GM23338 (cell line): ENCODE measurements around the gene BCAS1. TPM values are rescaled to one million over a fixed set of nuclear protein-coding genes. Genes with fewer than 3 reads are reported as not detected.

Experiments
- ATAC-seq: fragments of 200-7000 bp; cut with Tn5 transposase; 3 replicates; pipeline ENCODE4 v1.9.1; 2020
- DNase-seq: peaks from one replicate; pipeline ENCODE4 v3.0.0-alpha.2; 2015; ENCODE audit warnings: low spot score
- H2AFZ ChIP-seq: fragments of 200-600 bp; sonication (generic); 2 replicates; pipeline ENCODE4 v1.8.0; 2016; ENCODE audit warnings: antibody characterized with exemption, mild to moderate bottlenecking, moderate library complexity
- H3F3A ChIP-seq: fragments of 200-600 bp; sonication (generic); replicated peaks from 2 replicates; pipeline ENCODE4 v1.8.0; 2017; ENCODE audit warnings: antibody characterized with exemption, mixed run types, low read depth
- H3K27ac ChIP-seq: fragments of 200-600 bp; sonication (generic); 2 replicates; pipeline ENCODE4 v1.6.1; 2016; ENCODE audit warnings: low read depth
- H3K27me3 ChIP-seq: fragments of 200-600 bp; sonication (generic); 2 replicates; pipeline ENCODE4 v1.8.0; 2016; ENCODE audit warnings: mild to moderate bottlenecking, mixed run types, moderate library complexity; ENCODE audit not compliant: insufficient read depth
- H3K36me3 ChIP-seq: fragments of 200-600 bp; sonication (generic); 2 replicates; pipeline ENCODE4 v1.8.0; 2016; ENCODE audit warnings: mild to moderate bottlenecking; ENCODE audit not compliant: insufficient read depth
- H3K4me1 ChIP-seq: fragments of 200-600 bp; sonication (generic); 2 replicates; pipeline ENCODE4 v1.8.0; 2016; ENCODE audit warnings: mild to moderate bottlenecking, moderate library complexity; ENCODE audit not compliant: insufficient read depth
- H3K4me2 ChIP-seq: fragments of 200-600 bp; sonication (generic); 2 replicates; pipeline ENCODE4 v1.7.1; 2017; ENCODE audit warnings: mixed run types
- H3K4me3 ChIP-seq: fragments of 200-600 bp; sonication (generic); 2 replicates; pipeline ENCODE4 v1.6.1; 2016; ENCODE audit warnings: mixed run types
- H3K79me2 ChIP-seq: fragments of 200-600 bp; sonication (generic); replicated peaks from 2 replicates; pipeline ENCODE4 v1.8.0; 2017; ENCODE audit warnings: mild to moderate bottlenecking; ENCODE audit not compliant: insufficient read depth
- H3K9me2 ChIP-seq: fragments of 200-600 bp; sonication (generic); 2 replicates; pipeline ENCODE4 v1.8.0; 2017; ENCODE audit not compliant: insufficient read depth
- H4K20me1 ChIP-seq: fragments of 200-600 bp; sonication (generic); replicated peaks from 2 replicates; pipeline ENCODE4 v1.8.0; 2017; ENCODE audit warnings: mild to moderate bottlenecking; ENCODE audit not compliant: insufficient read depth
- H3K27ac Mint-ChIP-seq: 2 replicates; pipeline ENCODE4 v1.8.0; 2020; ENCODE audit warnings: inconsistent platforms, mild to moderate bottlenecking, moderate library complexity, mixed read lengths
- H3K27me3 Mint-ChIP-seq: 3 replicates; pipeline ENCODE4 v1.8.0; 2022; ENCODE audit warnings: low read depth, mild to moderate bottlenecking, moderate library complexity, mixed read lengths, inconsistent platforms; ENCODE audit not compliant: insufficient read depth, poor library complexity
- H3K36me3 Mint-ChIP-seq: 3 replicates; pipeline ENCODE4 v1.8.0; 2021; ENCODE audit warnings: low read depth, mild to moderate bottlenecking, inconsistent platforms, moderate library complexity, mixed read lengths
- H3K4me1 Mint-ChIP-seq: 3 replicates; pipeline ENCODE4 v1.8.0; 2020; ENCODE audit warnings: mild to moderate bottlenecking, inconsistent platforms, mixed read lengths
- H3K4me3 Mint-ChIP-seq: 3 replicates; pipeline ENCODE4 v1.8.0; 2021; ENCODE audit warnings: moderate library complexity, mild to moderate bottlenecking, inconsistent platforms, mixed read lengths
- H3K9me3 Mint-ChIP-seq: 3 replicates; pipeline ENCODE4 v1.8.0; 2020; ENCODE audit warnings: moderate library complexity, mild to moderate bottlenecking, inconsistent platforms, mixed read lengths
- CREB1 ChIP-seq: fragments of 250-450 bp; sonication (Bioruptor Pico); IDR thresholded peaks from 2 replicates; pipeline ENCODE4 v1.5.0; 2020; ENCODE audit warnings: low read depth, mild to moderate bottlenecking, moderate library complexity
- CTCF ChIP-seq, 2 experiments: fragments of 200-600 bp in 1 of 2; sonication (generic) in 1 of 2; conservative IDR thresholded peaks; 2 replicates each; pipeline versions ENCODE4 v1.5.1 to v1.6.1; 2016 to 2017; ENCODE audit warnings: antibody characterized with exemption in 2 of 2, low read depth in 2 of 2, mild to moderate bottlenecking in 2 of 2, moderate library complexity in 1 of 2
- EZH2 ChIP-seq: fragments of 200-600 bp; sonication (generic); IDR thresholded peaks from one replicate; pipeline ENCODE4 v1.8.0; 2017; ENCODE audit warnings: antibody characterized with exemption, mild to moderate bottlenecking, low read depth; ENCODE audit not compliant: unreplicated experiment
- EZH2phosphoT487 ChIP-seq: fragments of 200-600 bp; sonication (generic); IDR thresholded peaks from one replicate; pipeline ENCODE4 v1.8.1; 2018; ENCODE audit warnings: antibody characterized with exemption; ENCODE audit not compliant: unreplicated experiment
- JUNB ChIP-seq: IDR thresholded peaks from one replicate; pipeline ENCODE4 v1.6.1; 2016; ENCODE audit warnings: antibody characterized with exemption; ENCODE audit not compliant: unreplicated experiment
- NANOG ChIP-seq: IDR thresholded peaks from 2 replicates; pipeline ENCODE4 v1.6.1; 2016; ENCODE audit warnings: antibody characterized with exemption, borderline replicate concordance
- POLR2AphosphoS5 ChIP-seq: IDR thresholded peaks from 2 replicates; pipeline ENCODE4 v1.6.1; 2016; ENCODE audit warnings: antibody characterized with exemption, low read depth
- REST ChIP-seq: IDR thresholded peaks from one replicate; pipeline ENCODE4 v1.6.1; 2018; ENCODE audit warnings: antibody characterized with exemption; ENCODE audit not compliant: unreplicated experiment
- STAT1 ChIP-seq: IDR thresholded peaks from one replicate; pipeline ENCODE4 v1.6.1; 2016; ENCODE audit warnings: antibody characterized with exemption; ENCODE audit not compliant: unreplicated experiment
- ZNF114 ChIP-seq: fragments of 250-450 bp; sonication (Bioruptor Pico); IDR thresholded peaks from 2 replicates; pipeline ENCODE4 v1.5.0; 2020; ENCODE audit warnings: mild to moderate bottlenecking, moderate library complexity
- ZNF331 ChIP-seq: fragments of 250-450 bp; sonication (Bioruptor Pico); IDR thresholded peaks from 2 replicates; pipeline ENCODE4 v1.5.0; 2020; ENCODE audit warnings: low read depth, mild to moderate bottlenecking, moderate library complexity
- polyA plus RNA-seq: library from polyadenylated mRNA; unstranded; fragments of >200 nt; fragmentation: Nextera tagmentation; extraction: Ambion mirVana; gene quantifications from 2 replicates; pipeline ENCODE4 v1.2.1, GENCODE V29; 2016
- total RNA-seq: library from RNA; depleted of rRNA; stranded (reverse); fragments of >200 nt; shearing (Covaris generic); gene quantifications from 2 replicates; pipeline ENCODE4 v1.2.3, GENCODE V29; 2014
- TF ChIP-seq, protein P1 (sequence below): fragments of 250-450 bp; sonication (Bioruptor Pico); IDR thresholded peaks from 2 replicates; pipeline ENCODE4 v1.5.0; 2020; ENCODE audit warnings: mild to moderate bottlenecking, moderate library complexity
- TF ChIP-seq, protein P2 (sequence below): IDR thresholded peaks from 2 replicates; pipeline ENCODE4 v1.6.1; 2016; ENCODE audit warnings: antibody characterized with exemption

Gene BCAS1
- total and polyA plus RNA-seq, 2 experiments from 2014 or later = 0.17 to 0.19 TPM

DNA sequence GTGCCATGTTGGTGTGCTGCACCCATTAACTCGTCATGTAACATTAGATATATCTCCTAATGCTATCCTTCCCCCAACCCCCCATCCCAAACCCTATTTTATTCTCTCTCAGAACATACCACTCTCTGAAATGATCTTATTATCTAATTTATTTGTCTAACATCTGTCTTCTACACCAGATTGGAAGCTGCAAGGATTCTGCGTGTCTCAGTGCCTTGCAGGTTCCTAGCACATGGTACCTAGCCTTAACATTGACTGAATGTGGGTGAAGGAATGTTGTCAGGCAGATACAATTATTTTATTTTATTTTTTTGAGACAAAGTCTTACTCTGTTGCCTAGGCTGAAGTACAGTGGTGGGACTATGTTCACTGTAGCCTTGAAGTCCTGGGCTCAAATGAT is 124.9 kb downstream of the BCAS1 start:
- Histone ChIP-seq H3K4me1 (peaks cover 30% of the 10 kb centered on the region), H3K9me2 (no peaks in the 10 kb centered on the region), H3K27ac (no peak overlapping the region), H3K4me2 (no peak overlapping the region), H3F3A (no peaks in the 10 kb centered on the region), H3K36me3 (no peaks in the 10 kb centered on the region), H3K4me3 (no peak overlapping the region), H3K79me2 (no peaks in the 10 kb centered on the region), H2AFZ (no peak overlapping the region), H3K27me3 (no peaks in the 10 kb centered on the region), H4K20me1 (no peaks in the 10 kb centered on the region)
- peaks cover 32% of the 10 kb centered on the region for H3K4me1 Mint-ChIP-seq
- DNase-seq (no peak), ATAC-seq (no peak)
- TF ChIP-seq, protein P1, sequence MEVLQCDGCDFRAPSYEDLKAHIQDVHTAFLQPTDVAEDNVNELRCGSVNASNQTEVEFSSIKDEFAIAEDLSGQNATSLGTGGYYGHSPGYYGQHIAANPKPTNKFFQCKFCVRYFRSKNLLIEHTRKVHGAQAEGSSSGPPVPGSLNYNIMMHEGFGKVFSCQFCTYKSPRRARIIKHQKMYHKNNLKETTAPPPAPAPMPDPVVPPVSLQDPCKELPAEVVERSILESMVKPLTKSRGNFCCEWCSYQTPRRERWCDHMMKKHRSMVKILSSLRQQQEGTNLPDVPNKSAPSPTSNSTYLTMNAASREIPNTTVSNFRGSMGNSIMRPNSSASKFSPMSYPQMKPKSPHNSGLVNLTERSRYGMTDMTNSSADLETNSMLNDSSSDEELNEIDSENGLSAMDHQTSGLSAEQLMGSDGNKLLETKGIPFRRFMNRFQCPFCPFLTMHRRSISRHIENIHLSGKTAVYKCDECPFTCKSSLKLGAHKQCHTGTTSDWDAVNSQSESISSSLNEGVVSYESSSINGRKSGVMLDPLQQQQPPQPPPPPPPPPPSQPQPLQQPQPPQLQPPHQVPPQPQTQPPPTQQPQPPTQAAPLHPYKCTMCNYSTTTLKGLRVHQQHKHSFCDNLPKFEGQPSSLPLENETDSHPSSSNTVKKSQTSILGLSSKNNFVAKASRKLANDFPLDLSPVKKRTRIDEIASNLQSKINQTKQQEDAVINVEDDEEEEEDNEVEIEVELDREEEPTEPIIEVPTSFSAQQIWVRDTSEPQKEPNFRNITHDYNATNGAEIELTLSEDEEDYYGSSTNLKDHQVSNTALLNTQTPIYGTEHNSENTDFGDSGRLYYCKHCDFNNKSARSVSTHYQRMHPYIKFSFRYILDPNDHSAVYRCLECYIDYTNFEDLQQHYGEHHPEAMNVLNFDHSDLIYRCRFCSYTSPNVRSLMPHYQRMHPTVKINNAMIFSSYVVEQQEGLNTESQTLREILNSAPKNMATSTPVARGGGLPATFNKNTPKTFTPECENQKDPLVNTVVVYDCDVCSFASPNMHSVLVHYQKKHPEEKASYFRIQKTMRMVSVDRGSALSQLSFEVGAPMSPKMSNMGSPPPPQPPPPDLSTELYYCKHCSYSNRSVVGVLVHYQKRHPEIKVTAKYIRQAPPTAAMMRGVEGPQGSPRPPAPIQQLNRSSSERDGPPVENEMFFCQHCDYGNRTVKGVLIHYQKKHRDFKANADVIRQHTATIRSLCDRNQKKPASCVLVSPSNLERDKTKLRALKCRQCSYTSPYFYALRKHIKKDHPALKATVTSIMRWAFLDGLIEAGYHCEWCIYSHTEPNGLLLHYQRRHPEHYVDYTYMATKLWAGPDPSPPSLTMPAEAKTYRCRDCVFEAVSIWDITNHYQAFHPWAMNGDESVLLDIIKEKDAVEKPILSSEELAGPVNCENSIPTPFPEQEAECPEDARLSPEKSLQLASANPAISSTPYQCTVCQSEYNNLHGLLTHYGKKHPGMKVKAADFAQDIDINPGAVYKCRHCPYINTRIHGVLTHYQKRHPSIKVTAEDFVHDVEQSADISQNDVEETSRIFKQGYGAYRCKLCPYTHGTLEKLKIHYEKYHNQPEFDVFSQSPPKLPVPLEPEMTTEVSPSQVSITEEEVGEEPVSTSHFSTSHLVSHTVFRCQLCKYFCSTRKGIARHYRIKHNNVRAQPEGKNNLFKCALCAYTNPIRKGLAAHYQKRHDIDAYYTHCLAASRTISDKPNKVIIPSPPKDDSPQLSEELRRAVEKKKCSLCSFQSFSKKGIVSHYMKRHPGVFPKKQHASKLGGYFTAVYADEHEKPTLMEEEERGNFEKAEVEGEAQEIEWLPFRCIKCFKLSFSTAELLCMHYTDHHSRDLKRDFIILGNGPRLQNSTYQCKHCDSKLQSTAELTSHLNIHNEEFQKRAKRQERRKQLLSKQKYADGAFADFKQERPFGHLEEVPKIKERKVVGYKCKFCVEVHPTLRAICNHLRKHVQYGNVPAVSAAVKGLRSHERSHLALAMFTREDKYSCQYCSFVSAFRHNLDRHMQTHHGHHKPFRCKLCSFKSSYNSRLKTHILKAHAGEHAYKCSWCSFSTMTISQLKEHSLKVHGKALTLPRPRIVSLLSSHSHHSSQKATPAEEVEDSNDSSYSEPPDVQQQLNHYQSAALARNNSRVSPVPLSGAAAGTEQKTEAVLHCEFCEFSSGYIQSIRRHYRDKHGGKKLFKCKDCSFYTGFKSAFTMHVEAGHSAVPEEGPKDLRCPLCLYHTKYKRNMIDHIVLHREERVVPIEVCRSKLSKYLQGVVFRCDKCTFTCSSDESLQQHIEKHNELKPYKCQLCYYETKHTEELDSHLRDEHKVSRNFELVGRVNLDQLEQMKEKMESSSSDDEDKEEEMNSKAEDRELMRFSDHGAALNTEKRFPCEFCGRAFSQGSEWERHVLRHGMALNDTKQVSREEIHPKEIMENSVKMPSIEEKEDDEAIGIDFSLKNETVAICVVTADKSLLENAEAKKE (CRISPR knock-in tag) = no peak
- TF ChIP-seq CREB1 (CRISPR knock-in tag) (no peak), EZH2 (no peak), STAT1 (no peak), ZNF331 (CRISPR knock-in tag) (no peak), JUNB (no peak), POLR2AphosphoS5 (no peak), REST (no peak), ZNF114 (no peak), CTCF (conservative IDR thresholded peaks at IDR 0.05; ENCODE audit: low read depth in 2 of 2) (no peak), EZH2phosphoT487 (no peak), NANOG (no peak)
- TF ChIP-seq, protein P2, sequence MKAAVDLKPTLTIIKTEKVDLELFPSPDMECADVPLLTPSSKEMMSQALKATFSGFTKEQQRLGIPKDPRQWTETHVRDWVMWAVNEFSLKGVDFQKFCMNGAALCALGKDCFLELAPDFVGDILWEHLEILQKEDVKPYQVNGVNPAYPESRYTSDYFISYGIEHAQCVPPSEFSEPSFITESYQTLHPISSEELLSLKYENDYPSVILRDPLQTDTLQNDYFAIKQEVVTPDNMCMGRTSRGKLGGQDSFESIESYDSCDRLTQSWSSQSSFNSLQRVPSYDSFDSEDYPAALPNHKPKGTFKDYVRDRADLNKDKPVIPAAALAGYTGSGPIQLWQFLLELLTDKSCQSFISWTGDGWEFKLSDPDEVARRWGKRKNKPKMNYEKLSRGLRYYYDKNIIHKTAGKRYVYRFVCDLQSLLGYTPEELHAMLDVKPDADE = no peak
- no peaks in the 10 kb centered on the region for H3K36me3 Mint-ChIP-seq
- no peak overlapping the region for H3K27ac Mint-ChIP-seq
- no peaks in the 10 kb centered on the region for H3K9me3 Mint-ChIP-seq
- H3K27me3 Mint-ChIP-seq = peaks cover 1% of the 10 kb centered on the region
- no peak overlapping the region for H3K4me3 Mint-ChIP-seq
